ENCODE measurements around the gene LCN2.
A peak's percentile ranks its signal among the peaks of the same experiment; 100 is the strongest.

LCN2 gene

DNA sequence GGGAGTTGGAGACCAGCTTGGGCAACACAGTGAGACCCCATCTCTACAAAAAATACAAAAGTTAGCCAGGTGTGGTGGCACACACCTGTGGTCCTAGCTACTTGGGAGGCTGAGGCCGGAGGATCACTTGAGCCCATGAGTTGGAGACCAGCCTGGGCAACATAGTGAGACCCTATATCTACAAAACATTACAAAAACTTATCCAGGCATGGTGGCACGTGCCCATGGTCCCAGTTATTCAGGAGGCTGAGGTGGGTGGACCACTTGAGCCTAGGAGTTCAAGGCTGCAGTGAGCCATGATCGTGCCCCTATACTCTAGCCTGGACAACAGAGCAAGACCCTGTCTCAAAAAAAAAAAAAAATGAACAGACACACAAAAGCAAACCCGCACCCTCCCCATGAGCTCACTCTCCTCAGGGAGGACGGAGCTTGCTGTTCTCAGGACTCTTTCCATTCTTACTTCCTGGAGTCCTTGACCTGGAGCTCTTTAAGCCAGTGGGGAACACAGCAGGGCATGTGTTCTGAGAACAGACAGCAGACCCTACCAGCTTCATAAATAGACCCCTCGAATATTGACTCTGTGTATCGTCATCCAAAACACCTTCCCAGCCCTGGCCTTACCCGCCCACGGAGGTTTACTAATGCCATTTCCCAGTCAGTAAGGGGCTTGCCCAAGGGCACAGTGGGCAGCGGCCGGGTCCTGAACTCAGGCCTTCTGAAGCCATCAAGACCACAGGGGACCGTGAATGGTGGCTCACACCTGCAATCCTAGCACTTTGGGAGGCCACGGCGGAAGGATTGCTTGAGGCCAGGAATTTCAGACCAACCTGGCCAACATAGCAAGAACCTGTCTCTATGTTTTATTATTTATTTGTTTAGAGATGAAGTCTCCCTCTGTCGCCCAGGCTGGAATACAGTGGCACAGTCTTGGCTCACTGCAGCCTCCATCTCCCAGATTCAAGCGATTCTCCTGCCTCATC lies 32.9 kb upstream of the LCN2 start:
- no peaks in the 10 kb centered on the region for H3K27me3 ChIP-seq (replicated peaks; ENCODE audit: insufficient read depth, low read length)
- no peak overlapping the region for H3K9ac ChIP-seq (ENCODE audit: low read length)
- no peaks in the 10 kb centered on the region for H3K36me3 ChIP-seq (replicated peaks; ENCODE audit: insufficient read depth, low read length)
- no peaks in the 10 kb centered on the region for H3K4me1 ChIP-seq (ENCODE audit: low read length)
- no peaks in the 10 kb centered on the region for H3K79me2 ChIP-seq (ENCODE audit: low read length)
- TF ChIP-seq EZH2 (optimal IDR thresholded peaks at IDR 0.05; ENCODE audit: low read depth, low read length): no peak
- no peaks in the 10 kb centered on the region for H3F3A ChIP-seq (ENCODE audit: insufficient read depth, low read length)
- H2AFZ ChIP-seq (ENCODE audit: low read length): no peak overlapping the region
- no peak overlapping the region for H3K4me3 ChIP-seq (ENCODE audit: low read length)
- no peak overlapping the region for H3K4me2 ChIP-seq (ENCODE audit: low read depth, low read length)
- no peaks in the 10 kb centered on the region for H3K9me2 ChIP-seq (replicated peaks; ENCODE audit: insufficient read depth, low read length)
- H4K20me1 ChIP-seq (ENCODE audit: insufficient read depth, low read length): no peaks in the 10 kb centered on the region
- H3K27ac ChIP-seq (ENCODE audit: low read length): no peak overlapping the region
- DNase-seq: no peak
- H3K9me3 ChIP-seq (replicated peaks; ENCODE audit: insufficient read depth, low read length): no peaks in the 10 kb centered on the region

DNA sequence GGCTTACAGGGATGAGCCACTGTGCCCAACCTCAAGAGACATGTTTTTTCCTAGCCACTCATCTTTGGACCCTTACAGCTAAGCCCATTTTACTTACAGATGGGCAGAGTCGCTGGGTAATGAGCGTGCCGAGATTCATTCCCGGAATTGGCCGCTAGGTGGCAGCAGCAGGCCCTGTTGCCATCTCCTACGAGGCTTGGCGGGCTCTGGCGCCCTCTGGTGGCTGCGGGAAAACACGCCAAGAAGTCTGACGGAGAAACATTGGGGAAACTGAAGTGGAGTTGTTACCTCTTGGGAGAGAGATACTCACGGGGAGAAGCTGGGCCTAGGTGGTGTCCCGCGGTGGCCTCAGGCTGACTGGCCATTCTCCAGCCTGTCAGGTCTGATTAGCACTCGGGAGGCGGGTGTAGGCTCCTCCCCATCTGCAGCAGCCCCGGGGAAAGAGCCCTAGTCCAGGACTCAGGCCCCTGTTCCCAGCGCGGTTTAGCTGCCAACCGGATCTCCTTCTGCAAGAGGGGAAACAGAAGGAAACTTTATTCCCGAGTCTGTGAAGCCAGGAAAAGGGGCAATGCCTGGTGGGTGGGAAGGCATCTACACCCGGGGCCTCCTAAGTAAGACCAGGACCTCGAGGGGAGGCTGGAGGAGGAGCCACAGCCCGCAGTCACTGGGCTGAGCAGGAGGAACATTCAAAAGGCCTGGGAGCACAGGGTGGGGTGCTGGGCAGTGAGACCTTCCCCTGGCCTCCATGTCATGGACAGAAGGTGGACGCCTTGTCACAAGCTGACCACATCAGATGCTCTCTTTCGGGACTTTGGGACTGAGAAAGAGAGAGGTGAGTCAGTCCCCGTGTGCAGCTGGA lies 31.4 kb upstream of the LCN2 start:
- TF ChIP-seq, protein P1, sequence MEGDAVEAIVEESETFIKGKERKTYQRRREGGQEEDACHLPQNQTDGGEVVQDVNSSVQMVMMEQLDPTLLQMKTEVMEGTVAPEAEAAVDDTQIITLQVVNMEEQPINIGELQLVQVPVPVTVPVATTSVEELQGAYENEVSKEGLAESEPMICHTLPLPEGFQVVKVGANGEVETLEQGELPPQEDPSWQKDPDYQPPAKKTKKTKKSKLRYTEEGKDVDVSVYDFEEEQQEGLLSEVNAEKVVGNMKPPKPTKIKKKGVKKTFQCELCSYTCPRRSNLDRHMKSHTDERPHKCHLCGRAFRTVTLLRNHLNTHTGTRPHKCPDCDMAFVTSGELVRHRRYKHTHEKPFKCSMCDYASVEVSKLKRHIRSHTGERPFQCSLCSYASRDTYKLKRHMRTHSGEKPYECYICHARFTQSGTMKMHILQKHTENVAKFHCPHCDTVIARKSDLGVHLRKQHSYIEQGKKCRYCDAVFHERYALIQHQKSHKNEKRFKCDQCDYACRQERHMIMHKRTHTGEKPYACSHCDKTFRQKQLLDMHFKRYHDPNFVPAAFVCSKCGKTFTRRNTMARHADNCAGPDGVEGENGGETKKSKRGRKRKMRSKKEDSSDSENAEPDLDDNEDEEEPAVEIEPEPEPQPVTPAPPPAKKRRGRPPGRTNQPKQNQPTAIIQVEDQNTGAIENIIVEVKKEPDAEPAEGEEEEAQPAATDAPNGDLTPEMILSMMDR (IDR thresholded peaks at IDR 0.05; ENCODE audit: low read length): peak; percentile 100
- TF ChIP-seq EZH2 (optimal IDR thresholded peaks at IDR 0.05; ENCODE audit: low read depth, low read length): no peak
- H3K36me3 ChIP-seq (replicated peaks; ENCODE audit: insufficient read depth, low read length): no peaks in the 10 kb centered on the region
- no peaks in the 10 kb centered on the region for H3F3A ChIP-seq (ENCODE audit: insufficient read depth, low read length)
- no peaks in the 10 kb centered on the region for H3K9me3 ChIP-seq (replicated peaks; ENCODE audit: insufficient read depth, low read length)
- DNase-seq: peak; percentile 91
- no peaks in the 10 kb centered on the region for H3K79me2 ChIP-seq (ENCODE audit: low read length)
- H3K27ac ChIP-seq (ENCODE audit: low read length): no peak overlapping the region
- no peak overlapping the region for H2AFZ ChIP-seq (ENCODE audit: low read length)
- no peaks in the 10 kb centered on the region for H4K20me1 ChIP-seq (ENCODE audit: insufficient read depth, low read length)
- H3K9me2 ChIP-seq (replicated peaks; ENCODE audit: insufficient read depth, low read length): no peaks in the 10 kb centered on the region
- H3K27me3 ChIP-seq (replicated peaks; ENCODE audit: insufficient read depth, low read length): no peaks in the 10 kb centered on the region
- H3K4me3 ChIP-seq (ENCODE audit: low read length): no peak overlapping the region
- no peak overlapping the region for H3K4me2 ChIP-seq (ENCODE audit: low read depth, low read length)
- H3K4me1 ChIP-seq (ENCODE audit: low read length): no peaks in the 10 kb centered on the region
- no peak overlapping the region for H3K9ac ChIP-seq (ENCODE audit: low read length)

DNA sequence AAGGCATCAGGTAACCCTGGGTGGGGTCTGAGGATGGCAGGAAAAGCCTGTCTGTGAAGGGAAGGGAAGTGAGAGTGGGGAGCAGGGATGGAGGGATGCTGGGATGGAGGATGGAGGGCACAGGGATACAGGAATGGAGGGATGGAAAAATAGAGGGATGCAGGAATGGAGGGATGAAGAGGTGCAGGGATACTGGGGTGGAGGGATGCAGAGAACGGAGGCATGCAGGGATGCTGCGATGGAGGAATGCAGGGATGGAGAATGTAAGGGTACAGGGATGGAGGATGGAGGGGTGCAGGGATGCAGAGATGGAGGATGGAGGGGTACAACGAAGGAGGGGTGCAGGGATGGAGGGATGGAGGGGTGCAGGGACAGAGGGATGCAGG lies 30.8 kb upstream of the LCN2 start:
- Histone ChIP-seq H3K36me3 (replicated peaks; ENCODE audit: insufficient read depth, low read length) (no peaks in the 10 kb centered on the region), H3K9ac (ENCODE audit: low read length) (no peak overlapping the region)

More for the DNA sequence above, 30.8 kb upstream of the LCN2 start:
- no peak overlapping the region for H3K4me3 ChIP-seq (ENCODE audit: low read length)
- H3K9me2 ChIP-seq (replicated peaks; ENCODE audit: insufficient read depth, low read length): no peaks in the 10 kb centered on the region
- no peaks in the 10 kb centered on the region for H3K27me3 ChIP-seq (replicated peaks; ENCODE audit: insufficient read depth, low read length)
- H3K27ac ChIP-seq (ENCODE audit: low read length): no peak overlapping the region
- no peaks in the 10 kb centered on the region for H4K20me1 ChIP-seq (ENCODE audit: insufficient read depth, low read length)
- H3K4me1 ChIP-seq (ENCODE audit: low read length): no peaks in the 10 kb centered on the region
- H3F3A ChIP-seq (ENCODE audit: insufficient read depth, low read length): no peaks in the 10 kb centered on the region
- H3K79me2 ChIP-seq (ENCODE audit: low read length): no peaks in the 10 kb centered on the region
- no peak for DNase-seq
- TF ChIP-seq EZH2phosphoT487 (IDR thresholded peaks at IDR 0.05; ENCODE audit: low read length) (no peak), EZH2 (optimal IDR thresholded peaks at IDR 0.05; ENCODE audit: low read depth, low read length) (no peak)
- TF ChIP-seq, protein P1 (IDR thresholded peaks at IDR 0.05; ENCODE audit: low read length): no peak
- H2AFZ ChIP-seq (ENCODE audit: low read length): no peak overlapping the region
- no peaks in the 10 kb centered on the region for H3K9me3 ChIP-seq (replicated peaks; ENCODE audit: insufficient read depth, low read length)
- no peak overlapping the region for H3K4me2 ChIP-seq (ENCODE audit: low read depth, low read length)
